Renal pelvis (tissue), 4 donors: ENCODE data around the gene TFPI. TPM values are rescaled to one million over a fixed set of nuclear protein-coding genes. Genes with fewer than 3 reads are reported as not detected.

Experiments
- DNase-seq: peaks from one replicate; pipeline ENCODE4 v3.0.0-alpha.2; 2013
- polyA plus RNA-seq, 3 donors: library from polyadenylated mRNA; unstranded; fragments of 120-200 nt; gene quantifications; one replicate each; pipeline ENCODE4 v1.2.1, GENCODE V29; 2013; ENCODE audit not compliant: insufficient read length in 3 of 3

The TFPI gene
- polyA plus RNA-seq, 3 donors, result 35.9 to 38.1 (median 36.0) TPM

DNA sequence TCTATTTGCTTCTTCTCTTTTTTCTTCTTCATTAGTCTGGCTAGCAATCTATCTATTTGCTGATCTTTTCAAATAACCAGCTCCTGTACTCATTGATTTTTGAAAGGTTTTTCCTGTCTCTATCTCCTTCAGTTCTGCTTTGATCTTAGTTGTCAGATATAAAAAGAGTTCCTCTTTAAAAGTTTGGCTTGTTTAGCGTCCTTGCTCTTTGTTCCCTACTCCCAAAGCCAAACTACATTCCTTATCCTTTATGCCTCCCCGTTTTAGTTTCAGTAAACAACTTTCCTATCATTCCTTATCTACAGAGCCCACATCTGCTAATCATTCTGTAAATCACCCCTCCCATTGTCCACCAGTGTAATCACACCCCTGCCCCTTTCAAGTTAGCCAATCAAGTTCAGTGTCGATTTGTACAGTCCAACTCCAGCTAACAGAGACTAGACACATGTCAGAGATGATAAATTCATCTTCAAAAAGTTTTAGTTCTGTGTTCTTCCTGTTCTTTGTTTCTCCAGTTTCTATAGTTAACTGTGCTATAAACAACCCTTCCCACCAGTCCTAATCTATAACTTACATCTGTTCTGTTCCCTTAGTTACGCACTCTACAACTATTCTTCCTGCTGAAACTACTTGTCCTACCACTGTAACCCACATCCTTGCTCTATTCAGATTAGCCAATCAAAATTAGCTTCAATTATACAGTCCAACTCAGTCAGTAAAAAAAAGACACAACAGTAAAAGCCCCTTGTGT, 44.4 kb downstream of the TFPI start:
- no peak for DNase-seq

DNA sequence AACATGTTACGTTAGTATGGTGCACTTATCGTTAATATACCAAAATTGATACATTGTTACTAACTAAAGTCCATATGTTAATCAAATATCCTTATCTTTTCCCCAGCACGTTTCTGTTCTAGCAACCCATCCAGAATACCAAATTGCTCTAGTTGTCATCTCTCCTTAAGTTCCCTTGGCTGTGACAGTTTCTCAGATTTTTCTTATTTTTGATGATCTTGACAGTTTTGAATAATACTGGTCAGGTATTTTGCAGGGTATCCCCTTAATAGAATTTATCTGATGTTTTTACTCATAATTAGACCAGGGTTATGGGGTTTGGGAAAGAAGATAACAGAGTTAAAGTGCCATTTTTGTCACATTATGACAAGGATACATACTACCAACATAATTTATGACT, 47.8 kb downstream of the TFPI start:
- no peak for DNase-seq

DNA sequence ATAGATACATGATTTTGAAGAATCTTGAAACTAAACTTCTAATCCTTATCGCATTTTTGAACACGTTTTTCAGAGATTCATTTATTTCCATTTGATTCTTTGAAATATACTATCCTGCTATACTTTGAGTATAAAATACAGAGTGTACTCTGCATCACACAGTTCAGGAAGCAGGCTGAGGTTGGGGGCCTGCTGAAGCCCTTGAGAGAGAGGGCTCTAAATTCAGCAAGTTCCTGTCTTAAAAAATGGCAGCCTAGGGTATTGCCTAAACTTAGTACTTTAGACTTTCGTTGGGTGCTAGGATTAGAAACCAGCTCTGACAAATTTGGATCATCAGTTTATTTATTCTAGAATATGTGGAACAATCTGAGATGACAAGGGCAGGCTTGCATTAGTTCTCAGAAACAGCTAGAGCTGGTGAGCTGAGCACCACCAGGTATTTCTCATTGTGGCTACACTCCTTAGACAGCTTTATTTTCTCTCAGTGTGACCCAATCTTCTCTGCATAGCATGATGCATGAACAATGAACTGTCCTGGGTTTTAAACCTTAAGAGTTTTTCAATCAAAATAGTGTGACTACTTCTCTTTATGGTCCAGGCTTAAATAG, 49.1 kb downstream of the TFPI start:
- DNase-seq, result no peak

DNA sequence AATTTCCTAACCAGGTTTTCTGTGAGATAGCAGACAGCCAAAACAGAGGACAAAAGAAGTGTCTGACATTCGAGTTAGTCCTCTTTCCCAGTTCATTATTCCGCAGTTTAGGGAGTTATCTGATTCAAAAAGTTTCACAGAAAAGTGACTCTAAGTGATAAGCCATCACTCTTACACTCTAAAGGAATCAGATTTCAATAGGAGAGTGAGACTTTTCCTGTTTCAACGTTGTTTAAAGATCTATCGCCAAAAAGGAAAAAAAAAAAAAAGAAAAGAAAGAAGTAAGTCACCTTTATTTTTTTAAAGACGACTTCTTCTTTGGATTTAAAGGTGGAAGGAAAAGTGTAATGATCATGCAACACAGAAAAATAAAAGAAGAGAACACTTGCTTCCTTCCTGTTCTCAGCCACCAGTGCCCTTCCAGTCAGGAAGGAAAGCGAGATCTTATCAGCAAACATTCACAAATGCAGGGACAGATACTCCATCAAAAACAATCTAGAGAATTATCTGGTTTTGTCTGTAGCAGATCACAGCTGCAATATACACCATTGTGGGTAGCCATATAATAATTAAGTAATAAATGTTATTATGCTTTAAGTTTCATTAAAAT, 49.8 kb downstream of the TFPI start:
- no peak for DNase-seq

DNA sequence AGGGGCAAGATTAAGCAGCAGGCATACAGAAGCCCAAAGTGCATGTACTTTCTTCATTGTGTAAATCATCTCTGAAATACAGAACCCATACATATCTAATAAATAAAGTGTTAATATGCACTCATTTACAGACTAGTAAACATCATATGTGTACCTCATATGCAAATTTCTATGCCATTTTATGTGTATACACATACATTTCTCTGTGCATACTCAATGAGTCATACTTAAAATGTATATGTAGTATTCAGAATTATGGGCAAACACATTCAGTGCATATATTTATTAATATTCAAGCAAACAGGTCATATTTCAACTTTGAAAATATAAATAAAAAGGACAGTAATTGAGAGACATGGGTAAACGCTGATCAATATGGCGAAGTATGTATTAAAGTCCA, 50.5 kb downstream of the TFPI start:
- no peak for DNase-seq

DNA sequence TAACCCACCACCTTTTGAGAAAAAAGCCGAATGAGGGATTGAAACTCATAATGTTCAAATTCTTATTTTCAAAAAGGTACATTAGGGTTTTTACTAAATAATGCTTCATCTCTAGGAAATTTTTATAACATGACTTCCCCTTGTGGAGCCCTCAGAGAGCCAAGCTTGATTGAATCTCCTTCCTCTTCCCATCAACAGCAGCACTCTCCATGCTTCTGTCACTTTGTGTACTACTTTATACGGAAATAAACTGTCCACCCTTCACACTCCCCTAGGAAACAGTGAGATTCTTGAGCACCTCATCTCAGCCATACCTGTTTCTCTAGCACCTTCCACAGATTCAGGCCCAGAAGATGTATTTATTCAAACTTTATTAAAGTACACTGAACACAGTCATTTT, 51.8 kb downstream of the TFPI start:
- no peak for DNase-seq

DNA sequence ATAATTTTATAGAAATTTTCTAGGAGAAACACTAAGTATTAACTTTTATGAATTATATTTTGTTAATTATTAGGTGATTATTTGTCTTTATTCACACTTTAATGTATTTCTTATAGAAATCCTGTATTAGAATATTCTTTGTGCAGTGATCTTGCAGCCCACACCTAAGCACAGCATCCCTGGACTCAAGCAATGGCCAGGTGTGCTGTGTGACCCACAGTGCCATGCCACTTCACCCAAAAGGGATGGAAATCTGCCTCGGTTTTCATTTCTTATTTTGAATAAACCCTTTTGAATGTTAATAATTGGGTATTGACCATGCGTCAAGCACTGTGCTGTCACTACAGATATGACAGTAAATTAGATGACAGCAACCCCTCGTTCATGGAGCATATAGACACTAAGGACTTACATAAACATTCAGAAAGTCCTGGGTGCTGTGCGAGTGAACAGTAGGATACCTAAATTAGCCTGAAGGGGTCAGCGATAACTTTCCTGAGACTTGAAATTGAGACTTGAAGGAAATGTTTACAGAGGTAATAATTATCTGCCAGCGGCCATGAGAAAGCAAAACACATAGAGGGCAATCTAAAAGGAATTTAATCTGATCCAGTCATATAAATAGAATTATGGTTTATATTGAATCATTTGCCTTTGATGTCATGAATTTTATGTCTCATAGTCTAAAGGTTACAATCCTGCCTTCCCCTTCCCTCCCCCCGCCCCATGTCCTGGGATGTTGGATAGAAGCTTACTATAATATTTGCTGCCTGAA, 53.5 kb downstream of the TFPI start:
- no peak for DNase-seq

DNA sequence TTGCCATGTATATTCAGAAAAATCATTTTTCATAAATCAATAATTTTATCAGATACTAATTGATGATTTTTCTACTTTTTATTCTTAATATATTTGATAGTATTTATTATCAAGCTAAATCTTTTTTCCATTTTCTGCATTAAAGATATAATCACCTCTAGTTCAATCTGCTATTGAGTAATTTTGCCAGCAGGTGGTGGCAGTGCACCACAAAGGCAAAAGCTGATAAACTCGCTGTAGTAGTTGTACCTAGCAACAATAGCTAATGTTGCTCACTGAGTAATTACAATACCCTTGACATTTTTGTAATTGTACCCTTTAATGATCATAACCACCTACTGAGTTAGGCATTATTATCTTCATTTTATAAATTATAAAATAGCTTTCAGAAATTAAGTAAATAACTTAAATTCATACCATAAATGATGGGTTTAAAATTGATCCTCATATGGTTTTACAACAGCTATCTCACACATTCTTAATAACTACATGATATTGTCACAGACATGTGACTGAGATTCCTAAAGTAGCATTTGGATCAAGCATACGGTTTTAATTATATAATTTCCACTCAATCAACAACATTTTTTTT, 54.2 kb downstream of the TFPI start:
- DNase-seq, result peak; percentile 43

DNA sequence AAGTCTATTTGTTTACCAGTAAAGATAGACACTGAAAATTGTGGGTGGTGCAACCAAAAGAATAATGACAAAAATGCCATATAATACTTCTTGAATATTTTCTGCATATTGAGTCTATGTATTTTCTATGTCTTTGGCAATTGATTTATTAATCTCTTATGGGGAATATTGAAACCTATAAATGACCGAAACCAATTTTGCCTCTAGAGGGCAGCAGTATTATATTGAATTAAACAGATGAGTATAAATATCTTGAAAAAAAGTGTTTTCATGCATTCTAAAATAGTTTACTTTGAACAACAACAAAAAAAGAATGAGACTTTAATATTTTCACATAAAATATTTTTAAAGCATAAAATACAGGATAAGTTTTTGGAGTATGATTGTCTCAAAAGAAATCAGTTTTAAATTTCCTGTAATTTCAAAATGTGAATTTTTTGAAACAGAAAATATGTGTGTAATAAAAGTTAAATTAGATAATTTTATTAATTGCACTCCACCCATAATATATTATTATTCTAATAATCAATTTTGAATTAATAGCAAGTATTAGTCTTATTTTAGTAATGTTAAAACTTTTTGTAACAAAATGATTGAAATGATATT, 56.3 kb downstream of the TFPI start:
- no peak for DNase-seq

DNA sequence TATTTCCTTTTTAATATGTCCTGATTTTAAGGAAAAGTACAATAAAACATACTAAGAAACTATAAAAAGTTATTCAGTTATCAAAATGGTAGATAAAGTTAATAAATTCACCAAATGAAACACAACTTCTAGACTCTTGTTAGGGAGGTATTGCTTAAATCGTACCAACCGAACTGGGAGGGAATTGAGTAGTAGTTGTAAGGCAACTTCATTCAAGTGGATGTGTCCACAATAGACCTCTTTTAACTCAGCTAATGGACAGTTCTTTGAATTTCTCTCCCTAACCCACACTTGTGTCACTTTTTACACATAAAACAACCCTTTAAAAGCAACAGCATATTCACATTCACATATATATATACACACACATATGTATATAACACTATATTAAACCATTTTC, 57.1 kb downstream of the TFPI start:
- DNase-seq, result no peak

DNA sequence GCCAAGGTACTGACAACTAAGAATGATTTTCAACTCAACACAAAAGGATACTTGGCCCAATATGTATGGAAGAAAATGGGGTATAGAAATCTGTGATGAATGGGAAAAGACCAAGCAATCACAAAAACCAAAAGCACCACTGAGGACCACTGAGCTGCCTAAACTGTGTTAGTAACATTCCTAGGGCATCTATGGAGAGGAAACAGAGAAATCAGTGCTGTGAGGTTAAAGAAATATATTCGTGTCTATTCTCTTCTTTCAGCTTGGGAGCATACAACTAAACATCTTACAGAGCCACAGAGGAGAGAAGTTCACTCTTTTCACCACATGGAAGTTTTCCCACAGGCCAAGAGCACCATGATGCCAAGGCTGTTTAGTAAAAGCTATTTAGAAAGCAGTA, 58.9 kb downstream of the TFPI start:
- DNase-seq, result no peak

DNA sequence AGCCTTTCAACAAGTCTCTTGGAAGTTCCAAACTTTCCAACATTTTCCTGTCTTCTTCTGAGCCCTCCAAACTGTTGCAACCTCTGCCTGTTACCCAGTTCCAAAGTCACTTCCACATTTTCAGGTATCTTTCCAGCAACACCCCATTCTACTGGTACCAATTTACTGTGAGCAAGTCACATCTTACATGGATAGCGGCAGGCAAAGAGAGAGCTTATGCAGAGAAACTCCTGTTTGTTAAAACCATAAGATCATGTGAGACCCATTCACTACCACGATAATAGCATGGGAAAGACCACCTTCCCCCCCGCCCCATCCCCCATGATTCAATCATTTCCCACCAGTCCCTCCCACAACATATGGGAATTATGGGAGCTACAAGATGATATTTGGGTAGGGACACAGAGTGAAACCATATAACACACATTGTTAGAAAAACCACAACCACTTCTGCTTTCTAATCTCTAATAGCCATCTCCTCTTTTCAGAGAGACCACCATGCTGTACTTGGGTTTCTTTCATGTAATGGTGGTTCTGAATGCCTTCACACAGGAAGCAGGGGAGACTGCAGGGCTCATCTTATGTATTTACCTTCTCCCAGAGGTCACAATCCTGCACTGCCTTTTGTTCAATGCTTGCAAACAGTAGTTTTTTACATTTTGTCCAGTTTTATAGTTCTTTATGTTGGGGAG, 60.2 kb downstream of the TFPI start:
- no peak for DNase-seq

DNA sequence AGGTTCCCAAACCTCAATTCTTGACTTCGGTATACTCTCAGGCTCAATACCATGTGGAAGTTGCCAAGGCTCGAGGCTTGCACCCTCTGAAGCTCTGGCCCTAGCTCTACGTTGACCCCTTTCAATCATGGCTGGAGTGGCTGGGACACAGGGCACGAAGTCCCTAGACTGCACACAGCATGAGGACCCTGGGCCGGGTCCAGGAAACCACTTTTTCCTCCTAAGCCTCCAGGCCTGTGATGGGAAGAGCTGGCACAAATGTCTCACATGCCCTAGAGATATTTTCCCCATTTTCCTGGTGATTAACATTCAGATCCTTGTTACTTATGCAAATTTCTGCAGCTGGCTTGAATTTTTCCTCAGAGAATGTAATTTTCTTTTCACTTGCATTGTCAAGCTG, 61.1 kb downstream of the TFPI start:
- no peak for DNase-seq

DNA sequence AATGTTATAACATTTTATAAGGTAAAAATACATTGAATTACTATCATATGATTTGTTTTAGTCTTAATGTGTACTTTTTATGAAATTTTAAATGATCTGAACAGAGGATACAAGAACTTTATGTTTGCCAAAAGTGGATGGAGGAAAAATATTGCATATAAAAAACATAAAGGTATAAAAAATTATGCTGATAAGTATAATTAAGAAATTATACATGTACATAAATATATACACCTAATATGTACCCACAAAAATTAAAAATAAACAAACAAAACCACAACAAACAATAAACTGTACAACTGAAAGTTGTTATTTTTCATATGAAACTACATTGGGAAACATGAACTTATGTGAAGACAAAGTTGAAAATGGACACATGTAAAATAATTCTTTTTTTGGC, 68.0 kb downstream of the TFPI start:
- no peak for DNase-seq

DNA sequence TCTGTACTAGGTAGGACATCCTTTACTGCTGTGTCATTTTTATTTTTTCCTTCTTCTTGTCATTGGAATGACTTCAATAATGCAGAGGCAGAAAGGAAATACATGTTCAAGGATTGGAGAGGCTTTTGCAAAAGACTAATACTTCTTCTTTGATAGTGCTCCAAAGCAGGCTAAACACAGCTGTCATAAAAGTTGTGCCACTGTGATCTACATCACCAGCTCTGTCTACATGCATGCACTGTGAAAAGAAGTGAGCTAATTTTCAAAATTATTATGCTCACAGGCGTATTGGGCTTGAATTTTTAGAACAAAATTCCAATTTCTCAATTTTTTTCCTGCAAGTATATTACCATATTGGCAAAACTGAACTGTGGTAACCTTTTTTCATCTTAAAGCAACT, 68.7 kb downstream of the TFPI start:
- DNase-seq, result no peak

DNA sequence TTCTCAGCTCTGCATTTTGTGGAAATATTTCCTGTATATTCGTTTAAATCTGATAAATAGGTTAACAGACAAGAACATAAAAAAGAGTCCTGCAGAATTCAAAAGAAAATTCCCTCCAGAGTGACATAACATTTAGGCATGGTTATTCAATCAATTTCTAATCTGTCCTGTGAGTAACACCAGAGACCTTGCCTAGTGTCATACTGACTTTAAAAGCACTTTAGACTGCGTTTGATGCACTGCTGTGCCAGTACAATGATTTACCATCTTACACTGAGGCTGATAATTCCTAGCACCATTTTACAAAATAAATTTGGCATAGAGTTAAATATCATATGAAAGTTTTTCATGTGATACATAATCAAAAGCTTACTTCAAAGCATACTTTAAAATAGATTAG, 70.7 kb downstream of the TFPI start:
- no peak for DNase-seq

DNA sequence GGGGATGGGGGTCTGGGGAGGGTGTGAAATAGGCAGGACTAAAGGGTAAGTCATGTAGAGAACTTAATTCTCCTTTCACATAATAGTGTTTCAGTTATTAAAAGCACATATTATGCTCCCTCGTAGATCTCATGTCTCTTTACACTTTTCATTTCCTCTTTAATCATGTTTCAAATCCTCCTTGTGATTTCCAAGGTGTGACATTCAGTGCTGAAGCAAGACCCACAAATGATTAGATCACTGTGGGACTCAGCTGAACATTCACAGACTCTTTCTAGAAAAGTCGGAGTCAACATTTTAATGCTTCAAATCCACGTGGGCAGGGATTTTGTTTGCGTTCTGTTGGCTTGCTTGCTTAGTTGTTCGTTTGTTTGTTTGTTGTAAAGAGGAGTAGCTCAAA, 71.4 kb downstream of the TFPI start:
- no peak for DNase-seq

DNA sequence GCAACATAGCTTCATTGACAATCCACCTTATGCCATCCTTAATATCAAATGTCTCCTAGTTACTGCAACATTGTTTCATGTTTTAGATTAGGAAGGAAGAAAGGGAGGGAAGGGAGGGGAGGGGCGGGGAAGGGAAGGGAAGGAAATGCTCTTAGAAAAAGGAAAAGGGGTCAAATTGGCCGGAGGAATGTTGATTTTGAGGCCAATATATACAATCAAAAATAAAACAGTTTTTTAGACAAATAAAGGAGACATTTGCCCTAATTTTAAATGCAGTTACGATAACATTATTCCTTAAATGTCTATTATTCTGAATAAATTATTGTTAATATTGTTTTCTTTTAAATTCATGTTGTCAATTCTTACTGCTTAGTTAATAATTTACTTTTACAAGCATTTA, 72.7 kb downstream of the TFPI start:
- no peak for DNase-seq

DNA sequence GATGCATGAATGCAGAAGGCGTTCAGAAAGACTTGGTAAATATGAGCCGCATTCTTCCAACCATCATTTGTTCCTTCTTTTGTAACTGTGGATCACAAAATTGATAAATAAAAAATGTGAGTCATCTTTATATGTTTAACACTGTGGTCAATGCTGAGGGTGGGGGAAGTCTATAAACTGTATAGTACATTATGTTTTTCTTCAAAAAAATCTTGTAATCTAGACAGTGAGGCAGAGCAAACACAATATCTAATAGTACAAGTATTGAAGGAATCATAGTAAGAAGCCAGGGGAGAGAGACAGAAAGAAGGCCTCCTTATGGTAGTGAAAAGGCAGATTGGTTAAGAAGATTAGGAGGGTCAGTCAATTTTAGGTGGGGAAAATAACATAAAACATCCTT, 75.5 kb downstream of the TFPI start:
- no peak for DNase-seq

DNA sequence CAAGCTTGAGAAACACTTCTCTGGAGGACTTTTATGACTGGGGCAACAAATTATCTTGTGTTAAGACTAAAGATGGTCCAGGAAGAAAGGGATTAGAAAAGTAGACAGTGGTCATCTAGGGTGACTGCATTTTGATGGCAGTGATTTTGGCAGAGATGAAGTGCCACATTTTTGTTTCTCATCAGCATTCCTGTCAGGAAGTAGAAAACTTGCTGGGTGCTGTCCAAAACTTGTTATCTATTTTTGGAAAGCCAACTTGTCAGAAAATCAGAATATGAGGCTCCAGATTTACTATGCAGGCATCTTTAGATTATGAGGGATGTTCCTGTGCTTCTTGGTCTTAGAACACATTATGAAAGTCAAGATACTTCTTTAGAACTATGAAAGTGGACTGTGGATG, 77.2 kb downstream of the TFPI start:
- no peak for DNase-seq

DNA sequence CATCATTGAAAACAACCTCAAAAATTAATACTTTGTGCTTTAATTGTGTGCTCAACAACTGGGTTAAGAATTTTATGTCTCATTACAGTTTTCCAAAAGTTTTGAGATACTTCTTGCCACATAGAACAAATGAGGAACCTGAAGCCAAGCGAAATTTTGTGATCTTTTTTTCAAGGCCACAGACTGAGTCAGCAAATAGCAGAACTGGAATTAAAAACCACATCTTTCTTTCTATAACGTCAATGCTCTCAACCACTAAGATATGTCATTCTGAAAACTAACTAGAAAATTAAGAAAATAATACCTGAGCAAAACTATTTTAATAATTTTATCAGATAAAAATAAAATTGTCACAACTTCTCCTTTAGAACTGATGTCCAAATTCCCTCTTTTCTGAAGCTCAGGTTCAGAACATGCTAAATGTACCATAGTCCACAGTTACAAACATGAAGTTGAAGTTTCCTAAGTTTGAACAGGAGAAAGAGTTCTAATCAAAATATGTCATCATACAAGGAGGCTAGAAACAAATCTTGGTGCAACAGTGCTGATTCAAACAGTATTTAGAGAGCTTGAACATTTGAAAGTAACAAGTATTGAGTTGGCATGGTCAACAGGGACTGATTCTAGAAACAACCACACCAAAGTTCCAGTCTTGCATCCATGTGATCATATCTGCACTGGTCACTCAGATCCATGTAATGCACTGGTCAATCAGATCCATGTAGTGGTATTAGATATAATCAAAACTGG, 78.6 kb downstream of the TFPI start:
- DNase-seq, result no peak
